ENCODE results near the gene RNF214. TPM values are rescaled to one million over a fixed set of nuclear protein-coding genes. Genes with fewer than 3 reads are reported as not detected.

The RNF214 gene
- total and polyA plus RNA-seq, 10 of the 15 experiments (the other 5 are each of a cell fraction or from before 2014, with no cell fraction given) = 4.8 to 16.8 (median 10.5) TPM

- no peak overlapping the region for H3K9ac ChIP-seq (ENCODE audit: control insufficient read depth, insufficient read depth, low read length)
- POLR2A ChIA-PET = no interaction called here
- no peaks in the 10 kb centered on the region for H3K27me3 ChIP-seq (replicated peaks in 1 of 2; ENCODE audit: control insufficient read depth in 2 of 2, insufficient read depth in 2 of 2, low read length in 1 of 2)
- H3K4me2 ChIP-seq (ENCODE audit: control insufficient read depth, insufficient read depth) = no peak overlapping the region
- FAIRE-seq (peak; percentile 83), DNase-seq (ENCODE audit: low read depth, low spot score) (no peak), ATAC-seq (no peak)
- H4K20me1 ChIP-seq (ENCODE audit: control insufficient read depth, insufficient read depth) = no peaks in the 10 kb centered on the region
- CTCF ChIA-PET = no interaction called here
- TF ChIP-seq ZZZ3 (IDR thresholded peaks at IDR 0.05; ENCODE audit: control insufficient read depth, insufficient read length, low read depth) (no peak), NR2C2 (IDR thresholded peaks at IDR 0.05; ENCODE audit: borderline replicate concordance, control insufficient read depth, insufficient read length, low read depth) (no peak), PML (IDR thresholded peaks at IDR 0.05; ENCODE audit: low read length) (no peak), NBN (IDR thresholded peaks at IDR 0.05) (no peak), TARDBP (IDR thresholded peaks at IDR 0.05; ENCODE audit: borderline replicate concordance) (no peak), SMARCA5 (IDR thresholded peaks at IDR 0.05) (no peak), CREM (IDR thresholded peaks at IDR 0.05; ENCODE audit: low read depth) (no peak), CHD4 (IDR thresholded peaks at IDR 0.05) (no peak), SPI1 (IDR thresholded peaks at IDR 0.05; ENCODE audit: borderline replicate concordance, insufficient read depth, low read depth, low read length) (no peak), NFYB (IDR thresholded peaks at IDR 0.05; ENCODE audit: insufficient read depth, low read depth, low read length) (no peak), IRF3 (IDR thresholded peaks at IDR 0.05) (no peak), FOXK2 (IDR thresholded peaks at IDR 0.05) (no peak)
- H3K36me3 ChIP-seq (ENCODE audit: control insufficient read depth in 2 of 2, insufficient read depth in 2 of 2, low read length in 1 of 2) = peaks cover 0 to 3% of the 10 kb centered on the region in 2 experiments; a peak in 3 of 4 replicates
- H3K79me2 ChIP-seq (ENCODE audit: control insufficient read depth, insufficient read depth, low read length) = no peaks in the 10 kb centered on the region
- H3K4me1 ChIP-seq (ENCODE audit: control insufficient read depth, insufficient read depth, low read length) = no peaks in the 10 kb centered on the region
- RAD21 ChIA-PET (ENCODE audit: unreplicated experiment) = no interaction called here
- no peaks in the 10 kb centered on the region for H3K9me3 ChIP-seq (replicated peaks; ENCODE audit: control insufficient read depth, insufficient read depth, low read length)
- in situ Hi-C loops (cut with MboI) (no loop called here), intact Hi-C loops (cut with micrococcal nuclease; ENCODE audit: unreplicated experiment) (no loop called here)
- H3K27ac ChIP-seq (ENCODE audit: control insufficient read depth, insufficient read depth) = no peak overlapping the region
- 92% methylated on average over 4 of the region's 4 CpGs for WGBS (ENCODE audit: insufficient coverage, insufficient replicate concordance, low lambda C conversion rate, missing lambda C conversion rate)
- H3K4me3 ChIP-seq = no peak overlapping the region
- no peak overlapping the region for H2AFZ ChIP-seq (ENCODE audit: control insufficient read depth, low read depth, low read length)
- SMC1A ChIA-PET (ENCODE audit: uncharacterized antibody, unreplicated experiment) = no interaction called here
- BruUV-seq (replicated peaks) = TSS peak; percentile 27
Observed at GRCh38 chr11:117249571-117249970, 17.1 kb downstream of the RNF214 start.
